ENCODE results near the gene MKS1.

DNA sequence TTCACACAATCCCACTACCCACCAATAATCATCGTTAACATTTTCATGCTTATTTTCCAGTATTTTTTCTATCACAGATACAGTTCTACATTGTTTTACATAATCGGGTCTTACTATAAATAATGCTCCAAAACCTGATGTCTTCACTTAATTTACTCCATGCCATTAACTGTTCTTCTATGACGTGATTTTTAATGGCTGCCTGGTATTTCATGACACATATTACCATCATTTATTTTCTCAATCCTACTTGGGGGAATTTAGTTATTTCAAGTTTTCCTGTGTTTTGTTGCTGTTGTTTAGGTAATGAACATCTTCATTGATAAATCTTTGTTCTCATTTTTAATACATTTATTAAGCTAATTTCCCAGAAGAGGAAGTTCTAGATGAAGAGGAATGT is 34.0 kb upstream of the MKS1 start:
- TF ChIP-seq CTCF (conservative IDR thresholded peaks at IDR 0.05; ENCODE audit: low read depth, low read length) (no peak), EZH2 (IDR thresholded peaks at IDR 0.05; ENCODE audit: low read length, unreplicated experiment) (no peak)
